ENCODE data around the gene FAM114A2. TPM values are rescaled to one million over a fixed set of nuclear protein-coding genes. Genes with fewer than 3 reads are reported as not detected.

The FAM114A2 gene
- total RNA-seq, 4 donors from 2014 or later, result 17.4 to 20.5 (median 17.9) TPM

- peaks cover 7 to 15% (median 8%) of the 10 kb centered on the region in 4 donors for H3K4me1 ChIP-seq
- no peak overlapping the region for H3K4me3 ChIP-seq
- H3K36me3 ChIP-seq, result peaks cover 0 to 24% (median 12%) of the 10 kb centered on the region in 4 donors
- intact Hi-C loops (cut with DNase I), result no loop called here
- no peaks in the 10 kb centered on the region for H3K27me3 ChIP-seq
- DNase-seq (ENCODE audit: extremely low spot score), result no peak
- TF ChIP-seq EP300 (IDR thresholded peaks at IDR 0.05), result no peak
- no peak for TF ChIP-seq POLR2AphosphoS5 (IDR thresholded peaks at IDR 0.05)
- no peak for TF ChIP-seq CTCF (IDR thresholded peaks at IDR 0.05)
- TF ChIP-seq POLR2A (IDR thresholded peaks at IDR 0.05; ENCODE audit: low read depth), result no peak
- no peaks in the 10 kb centered on the region for H3K9me3 ChIP-seq
- WGBS, result 74% methylated on average over 10 of the region's 10 CpGs
- H3K27ac ChIP-seq (replicated peaks in 1 of 4), result no peak overlapping the region
Measured at GRCh38 chr5:154058055-154059038, 19.6 kb upstream of the FAM114A2 start.

DNA sequence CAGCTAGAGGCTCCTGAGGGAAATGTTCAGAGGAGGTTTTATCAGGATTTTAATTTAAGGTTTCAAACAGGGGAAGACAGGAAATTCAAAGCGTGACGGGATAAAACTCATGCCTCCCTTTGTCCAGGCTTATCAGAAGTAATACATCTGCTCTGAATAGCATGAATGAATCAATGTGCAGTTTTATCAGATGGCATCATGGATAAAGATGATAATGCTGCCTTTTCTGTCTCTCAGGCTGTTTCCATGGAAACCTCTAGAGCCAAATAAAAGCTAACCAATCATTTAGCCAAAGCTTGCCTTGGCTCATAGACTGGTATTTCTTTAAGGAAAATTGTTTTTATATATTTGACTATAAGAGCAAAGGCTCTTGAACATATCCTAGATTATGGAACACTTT lies 16.5 kb upstream of the FAM114A2 start:
- WGBS, result 88% methylated on average over 2 of the region's 2 CpGs
- Histone ChIP-seq H3K4me3 (no peak overlapping the region), H3K9me3 (no peaks in the 10 kb centered on the region), H3K27ac (replicated peaks in 1 of 4) (no peak overlapping the region), H3K4me1 (peaks cover 7 to 15% (median 8%) of the 10 kb centered on the region in 4 donors), H3K27me3 (no peaks in the 10 kb centered on the region), H3K36me3 (peaks cover 0 to 46% (median 23%) of the 10 kb centered on the region in 4 donors)
- no peak for TF ChIP-seq POLR2A (IDR thresholded peaks at IDR 0.05; ENCODE audit: low read depth)
- TF ChIP-seq EP300 (IDR thresholded peaks at IDR 0.05), result no peak
- no peak for TF ChIP-seq POLR2AphosphoS5 (IDR thresholded peaks at IDR 0.05)
- TF ChIP-seq CTCF (IDR thresholded peaks at IDR 0.05), result no peak
- DNase-seq (ENCODE audit: extremely low spot score), result no peak
- intact Hi-C loops (cut with DNase I), result no loop called here

- H3K4me3 ChIP-seq, result no peak overlapping the region
- H3K27ac ChIP-seq (replicated peaks in 1 of 4), result no peak overlapping the region
- H3K27me3 ChIP-seq, result no peaks in the 10 kb centered on the region
- TF ChIP-seq CTCF (IDR thresholded peaks at IDR 0.05), result no peak
- TF ChIP-seq EP300 (IDR thresholded peaks at IDR 0.05), result no peak
- TF ChIP-seq POLR2AphosphoS5 (IDR thresholded peaks at IDR 0.05), result no peak
- TF ChIP-seq POLR2A (IDR thresholded peaks at IDR 0.05; ENCODE audit: low read depth), result no peak
- peaks cover 6 to 15% (median 10%) of the 10 kb centered on the region in 4 donors for H3K4me1 ChIP-seq
- no peaks in the 10 kb centered on the region for H3K9me3 ChIP-seq
- WGBS, result 86% methylated on average over 4 of the region's 4 CpGs
- peaks cover 0 to 46% (median 23%) of the 10 kb centered on the region in 4 donors for H3K36me3 ChIP-seq
- no peak for DNase-seq (ENCODE audit: extremely low spot score)
- intact Hi-C loops (cut with DNase I), result no loop called here
Measured at GRCh38 chr5:154053468-154053867, 14.8 kb upstream of the FAM114A2 start.

- intact Hi-C loops (cut with DNase I), result no loop called here
- no peak for TF ChIP-seq EP300 (IDR thresholded peaks at IDR 0.05)
- no peak for TF ChIP-seq POLR2AphosphoS5 (IDR thresholded peaks at IDR 0.05)
- no peak for TF ChIP-seq CTCF (IDR thresholded peaks at IDR 0.05)
- TF ChIP-seq POLR2A (IDR thresholded peaks at IDR 0.05; ENCODE audit: low read depth), result no peak
- WGBS, result 83% methylated on average over 5 of the region's 5 CpGs
- H3K4me1 ChIP-seq, result peaks cover 0 to 25% (median 14%) of the 10 kb centered on the region in 4 donors
- H3K27ac ChIP-seq (replicated peaks in 1 of 4), result no peak overlapping the region
- no peaks in the 10 kb centered on the region for H3K9me3 ChIP-seq
- no peak overlapping the region for H3K4me3 ChIP-seq
- no peaks in the 10 kb centered on the region for H3K27me3 ChIP-seq
- H3K36me3 ChIP-seq, result peaks cover 0 to 44% (median 18%) of the 10 kb centered on the region in 4 donors
- DNase-seq (ENCODE audit: extremely low spot score), result no peak
Measured at GRCh38 chr5:154049636-154050035, 10.9 kb upstream of the FAM114A2 start.

Data from esophagus muscularis mucosa (tissue), 4 donors.